Esophagus squamous epithelium (tissue), 5 donors: ENCODE measurements around the gene ARPC5L. TPM values are rescaled to one million over a fixed set of nuclear protein-coding genes. Genes with fewer than 3 reads are reported as not detected.
A peak's percentile ranks its signal among the peaks of the same experiment; 100 is the strongest.

Experiments
- DNase-seq: peaks from one replicate; lab custom pipeline; 2025; lab: John Stamatoyannopoulos, UW
- H3K27ac ChIP-seq, 4 donors: fragments of 200-600 bp; sonication (generic); one replicate each; pipeline ENCODE4 v1.5.1; 2016 to 2019; ENCODE audit warnings: mild to moderate bottlenecking in 1 of 4
- H3K27me3 ChIP-seq, 4 donors: fragments of 200-600 bp; sonication (generic); 1 replicate in 3 of 4; 2 replicates in 1 of 4; pipeline versions ENCODE4 v1.5.1 to v1.6.0; 2017 to 2021; ENCODE audit warnings: antibody characterized with exemption in 1 of 4
- H3K36me3 ChIP-seq, 3 donors: fragments of 200-600 bp; sonication (generic); one replicate each; pipeline ENCODE4 v1.5.1; 2016 to 2019
- H3K4me1 ChIP-seq, 3 donors: fragments of 200-600 bp; sonication (generic); one replicate each; pipeline ENCODE4 v1.5.1; 2017 to 2019
- H3K4me3 ChIP-seq, 4 donors: fragments of 200-600 bp; sonication (generic); 1 replicate in 3 of 4; 2 replicates in 1 of 4; pipeline ENCODE4 v1.5.1; 2016 to 2019; ENCODE audit warnings: mild to moderate bottlenecking in 2 of 4, moderate library complexity in 1 of 4
- H3K9me3 ChIP-seq, 3 donors: fragments of 200-600 bp; sonication (generic); one replicate each; pipeline ENCODE4 v1.5.1; 2016 to 2019
- POLR2A ChIP-seq, 4 donors: fragments of 450-650 bp; IDR thresholded peaks; one replicate each; pipeline ENCODE4 v1.6.1; 2017; ENCODE audit warnings: antibody characterized with exemption in 4 of 4, mild to moderate bottlenecking in 4 of 4, moderate library complexity in 3 of 4
- WGBS, 2 donors: methylation state at CpG; one replicate each; pipeline ENCODE4 v1.1.5; 2018; 5-methylcytosine and 5-hydroxymethylcytosine counted together
- intact Hi-C: fragments of 100-400 bp; cut with DNase I; formaldehyde crosslinking; loops from one replicate; pipeline ENCODE4 v1.15.0; 2022
- total RNA-seq, 4 donors: library from RNA; depleted of rRNA; stranded (reverse); fragments of >200 nt; gene quantifications; one replicate each; pipeline ENCODE4 v1.1.0, GENCODE V29; 2016
- TF ChIP-seq, protein P1 (sequence below), 6 experiments: fragments of 450-650 bp in 4 of 6; fragments of 200-600 bp in 2 of 6; sonication (generic) in 2 of 6; IDR thresholded peaks; one replicate each; pipeline ENCODE4 v1.5.1; 2016 to 2019; ENCODE audit warnings: antibody characterized with exemption in 6 of 6, mild to moderate bottlenecking in 4 of 6, moderate library complexity in 4 of 6
- donor health status: DM: yes; HTN: yes; CAD: no.

ARPC5L gene
- total RNA-seq, 4 donors from 2014 or later, result 39.1 to 59.6 (median 45.3) TPM

- H3K27me3 ChIP-seq, result no peaks in the 10 kb centered on the region
- H3K27ac ChIP-seq, result no peak overlapping the region
- no peak for DNase-seq
- no peak for TF ChIP-seq POLR2A (IDR thresholded peaks at IDR 0.05)
- TF ChIP-seq, protein P1, sequence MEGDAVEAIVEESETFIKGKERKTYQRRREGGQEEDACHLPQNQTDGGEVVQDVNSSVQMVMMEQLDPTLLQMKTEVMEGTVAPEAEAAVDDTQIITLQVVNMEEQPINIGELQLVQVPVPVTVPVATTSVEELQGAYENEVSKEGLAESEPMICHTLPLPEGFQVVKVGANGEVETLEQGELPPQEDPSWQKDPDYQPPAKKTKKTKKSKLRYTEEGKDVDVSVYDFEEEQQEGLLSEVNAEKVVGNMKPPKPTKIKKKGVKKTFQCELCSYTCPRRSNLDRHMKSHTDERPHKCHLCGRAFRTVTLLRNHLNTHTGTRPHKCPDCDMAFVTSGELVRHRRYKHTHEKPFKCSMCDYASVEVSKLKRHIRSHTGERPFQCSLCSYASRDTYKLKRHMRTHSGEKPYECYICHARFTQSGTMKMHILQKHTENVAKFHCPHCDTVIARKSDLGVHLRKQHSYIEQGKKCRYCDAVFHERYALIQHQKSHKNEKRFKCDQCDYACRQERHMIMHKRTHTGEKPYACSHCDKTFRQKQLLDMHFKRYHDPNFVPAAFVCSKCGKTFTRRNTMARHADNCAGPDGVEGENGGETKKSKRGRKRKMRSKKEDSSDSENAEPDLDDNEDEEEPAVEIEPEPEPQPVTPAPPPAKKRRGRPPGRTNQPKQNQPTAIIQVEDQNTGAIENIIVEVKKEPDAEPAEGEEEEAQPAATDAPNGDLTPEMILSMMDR (IDR thresholded peaks at IDR 0.05), result peak in 5 of 6 experiments; percentile 17 to 52 (median 22)
- H3K9me3 ChIP-seq, result no peaks in the 10 kb centered on the region
- H3K4me1 ChIP-seq, result peaks cover 0 to 2% (median 0%) of the 10 kb centered on the region in 3 donors
- no peak overlapping the region for H3K4me3 ChIP-seq
- intact Hi-C loops, result no loop called here
- H3K36me3 ChIP-seq, result peaks cover 9 to 93% (median 39%) of the 10 kb centered on the region in 3 donors
These were observed 32.8 kb downstream of the ARPC5L start for GRCh38 chr9:124894741-124895170.

DNA sequence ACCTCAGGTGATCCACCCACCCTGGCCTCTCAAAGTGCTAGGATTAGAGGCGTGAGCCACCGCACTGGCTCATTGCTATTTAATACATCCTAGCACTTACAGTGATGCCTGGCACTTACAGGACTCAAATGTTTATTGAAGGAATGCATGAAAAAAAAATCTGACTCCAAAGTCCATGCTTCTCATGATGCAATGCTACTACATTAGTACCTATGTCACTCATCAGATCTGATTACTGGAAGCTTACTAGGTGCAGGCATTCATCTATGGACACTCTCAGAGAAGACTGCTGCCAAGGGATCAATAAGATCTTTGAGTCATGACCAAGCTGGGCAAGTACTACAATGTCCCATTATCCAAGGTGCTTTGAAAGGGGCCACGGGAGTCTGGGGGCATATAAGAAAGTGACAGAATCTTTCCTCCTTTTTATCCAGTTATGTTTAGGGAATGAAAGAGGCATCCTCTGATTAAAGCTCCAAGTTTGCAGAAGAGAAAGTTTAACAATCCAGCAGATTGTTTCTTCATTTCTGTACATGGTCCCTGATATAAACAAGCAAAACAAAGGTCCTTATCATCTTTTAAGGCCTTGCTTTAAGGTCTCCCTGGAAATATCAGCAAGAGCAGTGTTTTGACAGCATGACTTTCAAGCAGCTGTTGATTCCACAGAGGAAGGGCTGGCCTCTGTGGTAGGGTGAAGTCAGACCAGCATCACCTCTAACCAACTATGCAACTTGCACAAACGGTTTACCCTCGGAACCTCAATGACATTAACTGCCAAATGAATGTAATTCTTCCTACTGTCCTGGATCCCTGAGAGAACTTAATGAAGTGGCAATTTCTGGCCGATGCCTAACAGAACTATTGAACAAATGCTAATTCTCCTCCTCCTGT is 35.9 kb downstream of the ARPC5L start:
- Histone ChIP-seq H3K4me1 (peaks cover 0 to 11% (median 0%) of the 10 kb centered on the region in 3 donors), H3K36me3 (peaks cover 12 to 78% (median 25%) of the 10 kb centered on the region in 3 donors), H3K9me3 (no peaks in the 10 kb centered on the region), H3K27ac (no peak overlapping the region), H3K27me3 (no peaks in the 10 kb centered on the region), H3K4me3 (no peak overlapping the region)
- WGBS, 2 donors, result 91 to 96% methylated on average over 6 of the region's 6 CpGs
- TF ChIP-seq, protein P1 (IDR thresholded peaks at IDR 0.05), result no peak
- no peak for TF ChIP-seq POLR2A (IDR thresholded peaks at IDR 0.05)
- no peak for DNase-seq
- intact Hi-C loops, result no loop called here

DNA sequence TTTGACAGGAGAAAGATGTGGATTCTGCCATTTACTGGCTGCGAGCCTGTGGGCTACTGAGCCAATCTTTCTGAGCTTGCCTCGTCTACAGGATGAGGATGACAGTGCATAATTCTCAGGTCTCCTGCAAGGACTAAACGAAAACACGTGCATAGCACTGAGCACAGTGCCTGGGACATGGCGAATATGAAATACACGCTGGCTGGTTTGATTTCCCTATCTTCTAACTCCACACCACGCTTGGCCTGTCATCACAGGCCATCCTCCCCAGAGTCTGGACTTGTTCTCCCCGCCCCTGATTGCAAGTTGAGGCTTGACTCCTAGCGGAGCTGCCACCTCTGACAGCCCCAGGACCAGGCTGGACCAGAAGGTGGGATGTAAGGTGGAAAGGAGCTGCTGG is 37.9 kb downstream of the ARPC5L start:
- whole genome bisulfite sequencing, 2 donors, result 70 to 81% methylated on average over 9 of the region's 9 CpGs
- DNase-seq, result no peak
- Histone ChIP-seq H3K27ac (no peak overlapping the region), H3K27me3 (no peaks in the 10 kb centered on the region), H3K4me1 (peaks cover 0 to 11% (median 0%) of the 10 kb centered on the region in 3 donors), H3K9me3 (no peaks in the 10 kb centered on the region), H3K36me3 (peaks cover 12 to 80% (median 15%) of the 10 kb centered on the region in 3 donors), H3K4me3 (no peak overlapping the region)
- intact Hi-C loops, result no loop called here
- TF ChIP-seq, protein P1 (IDR thresholded peaks at IDR 0.05), result no peak
- no peak for TF ChIP-seq POLR2A (IDR thresholded peaks at IDR 0.05)

- Histone ChIP-seq H3K36me3 (peaks cover 0 to 96% (median 11%) of the 10 kb centered on the region in 3 donors), H3K27me3 (no peaks in the 10 kb centered on the region), H3K9me3 (no peaks in the 10 kb centered on the region), H3K27ac (no peak overlapping the region), H3K4me1 (no peaks in the 10 kb centered on the region), H3K4me3 (no peak overlapping the region)
- TF ChIP-seq, protein P1 (IDR thresholded peaks at IDR 0.05), result no peak
- no peak for TF ChIP-seq POLR2A (IDR thresholded peaks at IDR 0.05)
- no peak for DNase-seq
- 82 to 86% methylated on average over 1 of the region's 1 CpG for WGBS, 2 donors
- intact Hi-C loops, result no loop called here
These were observed 45.0 kb downstream of the ARPC5L start for GRCh38 chr9:124906966-124907365.

GRCh38 chr9:124908098-124908497 is 46.2 kb downstream of the ARPC5L start:
- H3K9me3 ChIP-seq, result no peaks in the 10 kb centered on the region
- no peak for DNase-seq
- H3K4me1 ChIP-seq, result no peaks in the 10 kb centered on the region
- intact Hi-C loops, result no loop called here
- H3K36me3 ChIP-seq, result peaks cover 0 to 99% (median 11%) of the 10 kb centered on the region in 3 donors
- WGBS, 2 donors, result 73 to 92% methylated on average over 2 of the region's 2 CpGs
- H3K4me3 ChIP-seq, result no peak overlapping the region
- TF ChIP-seq, protein P1 (IDR thresholded peaks at IDR 0.05), result no peak
- no peak for TF ChIP-seq POLR2A (IDR thresholded peaks at IDR 0.05)
- no peaks in the 10 kb centered on the region for H3K27me3 ChIP-seq
- H3K27ac ChIP-seq, result no peak overlapping the region
